IMR-90 (cell line): ENCODE data around the gene CUX1. TPM values are rescaled to one million over a fixed set of nuclear protein-coding genes. Genes with fewer than 3 reads are reported as not detected.

ENCODE experiments used
- ATAC-seq: fragments of 200-7000 bp; cut with Tn5 transposase; 2 replicates; pipeline ENCODE4 v1.9.1; 2020; ENCODE audit warnings: low read depth, mild to moderate bottlenecking, moderate library complexity
- BruUV-seq: library from RNA; stranded (reverse); fragments of 400-500 nt; replicated peaks from 2 replicates; lab custom pipeline; 2021; lab: Mats Ljungman, UMichigan
- CTCF ChIA-PET: fragments of 300-600 bp; formaldehyde crosslinking; extraction: SDS; loops from one replicate; lab custom pipeline; 2021; ENCODE audit warnings: antibody characterized with exemption; lab: Yijun Ruan, JAX
- POLR2A ChIA-PET: fragments of 300-600 bp; sonication (Branson Sonifier 250); formaldehyde crosslinking; loops from one replicate; lab custom pipeline; 2022; ENCODE audit warnings: antibody characterized with exemption; ENCODE audit not compliant: unreplicated experiment; lab: Charles Lee
- DNase-seq: peaks from one replicate; pipeline ENCODE4 v3.0.0; 2013
- H2AFZ ChIP-seq: replicated peaks from 2 replicates; pipeline ENCODE3; 2013; ENCODE audit warnings: low read length, mild to moderate bottlenecking; ENCODE audit not compliant: poor library complexity
- H2AK5ac ChIP-seq: 2 replicates; pipeline ENCODE4 v1.6.1; 2013; ENCODE audit warnings: low read depth, low read length, inconsistent platforms
- H2AK9ac ChIP-seq: replicated peaks from 2 replicates; pipeline ENCODE3; 2013; ENCODE audit warnings: mild to moderate bottlenecking, low read depth, low read length, moderate library complexity; ENCODE audit not compliant: poor library complexity
- H2BK120ac ChIP-seq: 2 replicates; pipeline ENCODE4 v1.6.1; 2013; ENCODE audit warnings: low read depth, low read length, inconsistent platforms
- H2BK15ac ChIP-seq: 3 replicates; pipeline ENCODE4 v1.6.1; 2013; ENCODE audit warnings: low read depth, low read length, inconsistent platforms
- H2BK20ac ChIP-seq: 2 replicates; pipeline ENCODE4 v1.6.1; 2013; ENCODE audit warnings: low read depth, mild to moderate bottlenecking, inconsistent platforms, low read length, moderate library complexity
- H2BK5ac ChIP-seq: 2 replicates; pipeline ENCODE4 v1.6.1; 2013; ENCODE audit warnings: mild to moderate bottlenecking, low read depth, low read length, inconsistent platforms; ENCODE audit not compliant: poor library complexity, severe bottlenecking
- H3K14ac ChIP-seq: replicated peaks from 2 replicates; pipeline ENCODE4 v1.6.1; 2013; ENCODE audit warnings: low read depth, low read length, inconsistent platforms
- H3K18ac ChIP-seq: 2 replicates; pipeline ENCODE4 v1.6.1; 2013; ENCODE audit warnings: low read depth, low read length, control low read depth
- H3K23ac ChIP-seq: 2 replicates; pipeline ENCODE4 v1.6.1; 2013; ENCODE audit warnings: low read depth, low read length, inconsistent platforms
- H3K27ac ChIP-seq: 2 replicates; pipeline ENCODE4 v1.5.1; 2013; ENCODE audit warnings: mild to moderate bottlenecking, control low read depth, low read length; ENCODE audit not compliant: insufficient read depth
- H3K27me3 ChIP-seq: 2 replicates; pipeline ENCODE4 v1.6.1; 2013; ENCODE audit warnings: low read length; ENCODE audit not compliant: control insufficient read depth, insufficient read depth
- H3K36me3 ChIP-seq: 2 replicates; pipeline ENCODE4 v1.6.1; 2013; ENCODE audit warnings: low read length, mixed read lengths; ENCODE audit not compliant: control insufficient read depth, insufficient read depth
- H3K4ac ChIP-seq: 2 replicates; pipeline ENCODE4 v1.6.1; 2013; ENCODE audit warnings: low read depth, low read length, inconsistent platforms
- H3K4me1 ChIP-seq: 2 replicates; pipeline ENCODE4 v1.6.1; 2013; ENCODE audit warnings: low read length, mixed read lengths; ENCODE audit not compliant: control insufficient read depth, insufficient read depth
- H3K4me2 ChIP-seq: 2 replicates; pipeline ENCODE4 v1.6.1; 2013; ENCODE audit warnings: low read depth, mild to moderate bottlenecking, control low read depth, low read length, moderate library complexity
- H3K4me3 ChIP-seq: 2 replicates; pipeline ENCODE4 v1.5.1; 2013; ENCODE audit warnings: low read depth, mild to moderate bottlenecking, control low read depth, low read length, moderate library complexity; ENCODE audit not compliant: insufficient read depth
- H3K56ac ChIP-seq: 2 replicates; pipeline ENCODE4 v1.6.1; 2013; ENCODE audit warnings: low read length, inconsistent platforms; ENCODE audit not compliant: insufficient read depth; ENCODE audit errors: extremely low read depth
- H3K79me1 ChIP-seq, 2 experiments: 2 replicates each; pipeline ENCODE4 v1.6.1; 2013; ENCODE audit warnings: low read length in 2 of 2, inconsistent platforms in 1 of 2, low read depth in 1 of 2
- H3K9ac ChIP-seq: 2 replicates; pipeline ENCODE4 v1.6.1; 2013; ENCODE audit warnings: low read depth, low read length, control low read depth
- H3K9me1 ChIP-seq: 2 replicates; pipeline ENCODE4 v1.6.1; 2013; ENCODE audit warnings: low read length, inconsistent platforms; ENCODE audit not compliant: insufficient read depth
- H3K9me3 ChIP-seq: 2 replicates; pipeline ENCODE4 v1.6.1; 2013; ENCODE audit warnings: low read length; ENCODE audit not compliant: control insufficient read depth, insufficient read depth
- H4K20me1 ChIP-seq: 2 replicates; pipeline ENCODE4 v1.6.1; 2013; ENCODE audit warnings: low read length, inconsistent platforms; ENCODE audit not compliant: insufficient read depth
- H4K5ac ChIP-seq: 2 replicates; pipeline ENCODE4 v1.6.1; 2013; ENCODE audit warnings: mild to moderate bottlenecking, low read depth, low read length, control low read depth
- H4K8ac ChIP-seq, 2 experiments: 2 replicates each; pipeline ENCODE4 v1.6.1; 2013; ENCODE audit warnings: low read depth in 2 of 2, low read length in 2 of 2, control low read depth in 1 of 2, inconsistent platforms in 1 of 2
- H4K91ac ChIP-seq: 2 replicates; pipeline ENCODE4 v1.6.1; 2013; ENCODE audit warnings: low read depth, low read length, inconsistent platforms; ENCODE audit not compliant: insufficient read depth
- BHLHE40 ChIP-seq: fragments of 150-350 bp; IDR thresholded peaks from 2 replicates; pipeline ENCODE4 v1.6.1; 2016; ENCODE audit warnings: mild to moderate bottlenecking, low read depth, low read length
- CEBPB ChIP-seq: IDR thresholded peaks from 2 replicates; pipeline ENCODE4 v1.6.1; 2012; ENCODE audit warnings: low read depth, low read length, improper control_type of control experiment
- CHD1 ChIP-seq: IDR thresholded peaks from 2 replicates; pipeline ENCODE4 v1.6.1; 2012; ENCODE audit warnings: low read depth, low read length, improper control_type of control experiment
- ELK1 ChIP-seq: fragments of 150-350 bp; IDR thresholded peaks from 2 replicates; pipeline ENCODE4 v1.6.1; 2016; ENCODE audit warnings: low read depth, mild to moderate bottlenecking, low read length, moderate library complexity, borderline replicate concordance
- FOS ChIP-seq: fragments of 150-350 bp; IDR thresholded peaks from 2 replicates; pipeline ENCODE4 v1.6.1; 2016; ENCODE audit warnings: low read depth, low read length
- MAFK ChIP-seq: IDR thresholded peaks from 2 replicates; pipeline ENCODE4 v1.6.1; 2012; ENCODE audit warnings: low read depth, low read length, improper control_type of control experiment
- MAZ ChIP-seq: IDR thresholded peaks from 2 replicates; pipeline ENCODE4 v1.6.1; 2012; ENCODE audit warnings: low read depth, mild to moderate bottlenecking, low read length, improper control_type of control experiment, moderate library complexity, borderline replicate concordance
- MXI1 ChIP-seq: IDR thresholded peaks from 2 replicates; pipeline ENCODE4 v1.6.1; 2012; ENCODE audit warnings: low read depth, mild to moderate bottlenecking, low read length, moderate library complexity, borderline replicate concordance
- NFE2L2 ChIP-seq: fragments of 150-350 bp; IDR thresholded peaks from 2 replicates; pipeline ENCODE4 v1.6.1; 2016; ENCODE audit warnings: low read depth, mild to moderate bottlenecking, low read length
- POLR2A ChIP-seq: IDR thresholded peaks from 2 replicates; pipeline ENCODE4 v1.6.1; 2012; ENCODE audit warnings: mild to moderate bottlenecking, low read depth, low read length
- RAD21 ChIP-seq: IDR thresholded peaks from 2 replicates; pipeline ENCODE4 v1.6.1; 2012; ENCODE audit warnings: low read length, improper control_type of control experiment
- RCOR1 ChIP-seq: IDR thresholded peaks from 2 replicates; pipeline ENCODE4 v1.6.1; 2012; ENCODE audit warnings: mild to moderate bottlenecking, low read length, improper control_type of control experiment; ENCODE audit not compliant: insufficient replicate concordance
- RFX5 ChIP-seq: IDR thresholded peaks from 2 replicates; pipeline ENCODE4 v1.8.0; 2012; ENCODE audit warnings: low read depth, mild to moderate bottlenecking, low read length, moderate library complexity
- SMC3 ChIP-seq: fragments of 150-350 bp; IDR thresholded peaks from 2 replicates; pipeline ENCODE4 v1.6.1; 2016; ENCODE audit warnings: low read depth, mild to moderate bottlenecking, antibody characterized with exemption, low read length, moderate library complexity
- WGBS, 2 experiments: methylation state at CpG; one replicate each; pipeline versions ENCODE4 v1.1.5 to v1.1.7; 2013; ENCODE audit warnings: missing lambda C conversion rate in 2 of 2; ENCODE audit not compliant: insufficient read length in 1 of 2; ENCODE audit errors: extremely low coverage in 2 of 2; 5-methylcytosine and 5-hydroxymethylcytosine counted together
- dilution Hi-C: fragments of 300-500 bp; cut with HindIII; formaldehyde crosslinking; loops from one replicate; pipeline ENCODE4 v1.14.3; 2018; ENCODE audit warnings: low sequenced_read_pairs; ENCODE audit not compliant: unreplicated experiment
- in situ Hi-C: fragments of 300-500 bp; cut with MboI; formaldehyde crosslinking; loops from 3 replicates; pipeline ENCODE4 v1.14.3; 2019; ENCODE audit warnings: low sequenced_read_pairs, inconsistent platforms, mixed read lengths
- intact Hi-C: fragments of 100-400 bp; cut with micrococcal nuclease; formaldehyde crosslinking; loops from 2 replicates; pipeline ENCODE4 v1.10.0; 2022
- polyA plus RNA-seq, 3 experiments: library from polyadenylated mRNA; depleted of rRNA; stranded (reverse); fragments of >200 nt; gene quantifications; 2 replicates each; pipeline ENCODE4 v1.2.3, GENCODE V29; 2012; ENCODE audit warnings: low replicate concordance in 1 of 3
- total RNA-seq: library from RNA; depleted of rRNA; stranded (reverse); fragments of >200 nt; gene quantifications from 2 replicates; pipeline ENCODE4 v1.2.3, GENCODE V29; 2012
- TF ChIP-seq, protein P1 (sequence below): conservative IDR thresholded peaks from 2 replicates; pipeline ENCODE4 v1.5.1; 2012; ENCODE audit warnings: mild to moderate bottlenecking, low read depth, low read length, improper control_type of control experiment
- TF ChIP-seq, protein P2 (sequence below): fragments of 150-350 bp; IDR thresholded peaks from 2 replicates; pipeline ENCODE4 v1.6.1; 2017; ENCODE audit warnings: mild to moderate bottlenecking, antibody characterized with exemption, low read length, low read depth

Gene CUX1
- total and polyA plus RNA-seq, 2 of the 4 experiments (the other 2 are of a cell fraction) = 19.7 to 46.4 TPM

DNA sequence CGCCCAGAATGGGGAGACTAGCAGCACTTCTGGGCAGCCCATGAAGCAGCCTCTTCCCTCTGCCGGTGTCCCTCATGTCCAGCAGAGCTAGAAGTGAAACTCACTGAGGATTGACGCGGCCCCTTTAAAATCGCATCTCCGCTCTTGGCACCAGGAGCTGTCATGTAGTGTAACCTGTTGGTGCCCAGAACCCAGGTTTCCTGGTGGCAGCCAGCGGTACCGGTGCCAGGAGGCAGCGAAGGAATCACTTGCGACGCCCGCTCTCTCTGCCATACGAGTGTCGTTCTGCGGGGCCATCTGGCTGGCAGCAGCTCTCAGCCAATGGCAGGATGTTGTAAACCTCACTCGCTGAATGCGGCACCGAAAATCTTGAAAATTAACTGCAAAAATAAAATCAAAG lies 82.7 kb downstream of the CUX1 start:
- Histone ChIP-seq H3K9me1 (peaks cover 15% of the 10 kb centered on the region), H3K4me2 (0 out of 2 replicates have a peak overlapping the region, but pooled peaks have one; percentile 5)
- dilution Hi-C loops = no loop called here

More for the DNA sequence above, 82.7 kb downstream of the CUX1 start:
- TF ChIP-seq, protein P1, sequence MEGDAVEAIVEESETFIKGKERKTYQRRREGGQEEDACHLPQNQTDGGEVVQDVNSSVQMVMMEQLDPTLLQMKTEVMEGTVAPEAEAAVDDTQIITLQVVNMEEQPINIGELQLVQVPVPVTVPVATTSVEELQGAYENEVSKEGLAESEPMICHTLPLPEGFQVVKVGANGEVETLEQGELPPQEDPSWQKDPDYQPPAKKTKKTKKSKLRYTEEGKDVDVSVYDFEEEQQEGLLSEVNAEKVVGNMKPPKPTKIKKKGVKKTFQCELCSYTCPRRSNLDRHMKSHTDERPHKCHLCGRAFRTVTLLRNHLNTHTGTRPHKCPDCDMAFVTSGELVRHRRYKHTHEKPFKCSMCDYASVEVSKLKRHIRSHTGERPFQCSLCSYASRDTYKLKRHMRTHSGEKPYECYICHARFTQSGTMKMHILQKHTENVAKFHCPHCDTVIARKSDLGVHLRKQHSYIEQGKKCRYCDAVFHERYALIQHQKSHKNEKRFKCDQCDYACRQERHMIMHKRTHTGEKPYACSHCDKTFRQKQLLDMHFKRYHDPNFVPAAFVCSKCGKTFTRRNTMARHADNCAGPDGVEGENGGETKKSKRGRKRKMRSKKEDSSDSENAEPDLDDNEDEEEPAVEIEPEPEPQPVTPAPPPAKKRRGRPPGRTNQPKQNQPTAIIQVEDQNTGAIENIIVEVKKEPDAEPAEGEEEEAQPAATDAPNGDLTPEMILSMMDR = no peak
- TF ChIP-seq RCOR1 (no peak), MXI1 (no peak), MAZ (no peak), BHLHE40 (no peak), FOS (no peak), ELK1 (no peak), RFX5 (no peak), NFE2L2 (no peak), CHD1 (no peak), MAFK (no peak), SMC3 (no peak), CEBPB (no peak), RAD21 (no peak), POLR2A (no peak)
- TF ChIP-seq, protein P2, sequence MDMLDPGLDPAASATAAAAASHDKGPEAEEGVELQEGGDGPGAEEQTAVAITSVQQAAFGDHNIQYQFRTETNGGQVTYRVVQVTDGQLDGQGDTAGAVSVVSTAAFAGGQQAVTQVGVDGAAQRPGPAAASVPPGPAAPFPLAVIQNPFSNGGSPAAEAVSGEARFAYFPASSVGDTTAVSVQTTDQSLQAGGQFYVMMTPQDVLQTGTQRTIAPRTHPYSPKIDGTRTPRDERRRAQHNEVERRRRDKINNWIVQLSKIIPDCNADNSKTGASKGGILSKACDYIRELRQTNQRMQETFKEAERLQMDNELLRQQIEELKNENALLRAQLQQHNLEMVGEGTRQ = no peak
- Histone ChIP-seq H3K9me3 (no peaks in the 10 kb centered on the region), H3K79me1 (peaks cover 51 to 88% of the 10 kb centered on the region in 2 experiments), H2AK5ac (peak overlapping the region; percentile 58; the same call in 1 of the 2 replicates), H4K8ac (peak overlapping the region in 1 of 2 experiments; percentile 25; a peak in 2 of 4 replicates), H3K27ac (no peak overlapping the region), H2BK5ac (peak overlapping the region; percentile 4), H4K20me1 (peaks cover 44% of the 10 kb centered on the region), H3K56ac (no peak overlapping the region), H3K4ac (no peak overlapping the region), H3K36me3 (no peaks in the 10 kb centered on the region), H3K9ac (no peak overlapping the region), H3K18ac (no peak overlapping the region), H4K91ac (no peak overlapping the region), H2AK9ac (no peak overlapping the region), H3K4me1 (peaks cover 18% of the 10 kb centered on the region), H2AFZ (no peak overlapping the region), H3K4me3 (no peak overlapping the region), H4K5ac (no peak overlapping the region), H3K23ac (0 out of 2 replicates have a peak overlapping the region, but pooled peaks have one; percentile 48), H3K27me3 (no peaks in the 10 kb centered on the region), H3K14ac (no peak overlapping the region), H2BK15ac (no peak overlapping the region), H2BK120ac (no peak overlapping the region), H2BK20ac (no peak overlapping the region)
- in situ Hi-C loops = no loop called here
- POLR2A ChIA-PET = no interaction called here
- ATAC-seq (no peak), DNase-seq (no peak)
- CTCF ChIA-PET = no interaction called here
- 83% methylated on average over 10 of the region's 18 CpGs; no CpG with 5 or more reads in 1 of the 2 experiments for WGBS, 2 experiments
- intact Hi-C loops = no loop called here
- no TSS peak for BruUV-seq
